ENCODE data around the gene DENND1C.

The DENND1C gene

GRCh38 chr19:6421075-6422014 is 60.2 kb downstream of the DENND1C start:
- no peak for DNase-seq

GRCh38 chr19:6418562-6418932 is 63.0 kb downstream of the DENND1C start:
- no peak for DNase-seq

- DNase-seq = no peak
Observed at GRCh38 chr19:6417713-6418561, 63.6 kb downstream of the DENND1C start.

Data from stimulated activated naive CD4-positive, alpha-beta T cell treated with Interleukin-2 at 50 U/mL for 16 hours (primary cell).